ENCODE measurements around the gene EXOC6B.

Gene EXOC6B

GRCh38 chr2:72193723-72194122, 632.1 kb downstream of the EXOC6B start:
- H3K9me3 ChIP-seq (ENCODE audit: insufficient read depth, low read depth, low read length) = no peaks in the 10 kb centered on the region
- no peak overlapping the region for H2BK12ac ChIP-seq (ENCODE audit: low read length)
- H3K4me1 ChIP-seq (ENCODE audit: control insufficient read depth in 1 of 2, insufficient read depth in 2 of 2, low read length in 2 of 2) = no peaks in the 10 kb centered on the region
- H3K27me3 ChIP-seq (ENCODE audit: insufficient read depth, low read length) = no peaks in the 10 kb centered on the region
- H3K4me2 ChIP-seq (ENCODE audit: low read length) = no peak overlapping the region
- H4K12ac ChIP-seq (ENCODE audit: low read depth, low read length) = no peak overlapping the region
- H4K8ac ChIP-seq (ENCODE audit: low read depth, low read length) = no peak overlapping the region
- no peaks in the 10 kb centered on the region for H3K79me2 ChIP-seq (ENCODE audit: control insufficient read depth, insufficient read depth, low read length, poor library complexity)
- no peaks in the 10 kb centered on the region for H3K79me1 ChIP-seq (ENCODE audit: low read length)
- no peak overlapping the region for H2BK5ac ChIP-seq (ENCODE audit: low read depth, low read length, poor library complexity)
- H3K23ac ChIP-seq (ENCODE audit: low read length) = no peak overlapping the region
- no peak overlapping the region for H2AK5ac ChIP-seq (ENCODE audit: low read length)
- H3K14ac ChIP-seq (ENCODE audit: low read length) = no peak overlapping the region
- no peak for DNase-seq
- H3K27ac ChIP-seq (ENCODE audit: low read depth, low read length) = no peak overlapping the region
- no peak overlapping the region for H3K4me3 ChIP-seq (ENCODE audit: low read depth, low read length)
- H2BK120ac ChIP-seq (ENCODE audit: insufficient read depth, low read length, poor library complexity) = no peak overlapping the region
- H4K91ac ChIP-seq (ENCODE audit: low read depth, low read length) = no peak overlapping the region
- H3K36me3 ChIP-seq (ENCODE audit: control insufficient read depth in 1 of 2, insufficient read depth in 2 of 2, low read length in 2 of 2) = no peaks in the 10 kb centered on the region
- H3K4ac ChIP-seq (ENCODE audit: low read depth, low read length) = no peak overlapping the region
- H2AFZ ChIP-seq (ENCODE audit: insufficient read depth, low read length, poor library complexity) = no peak overlapping the region
- H3K9ac ChIP-seq (ENCODE audit: low read length) = no peak overlapping the region
- H3K18ac ChIP-seq (ENCODE audit: low read length) = no peak overlapping the region

- Histone ChIP-seq H3K79me2 (ENCODE audit: control insufficient read depth, insufficient read depth, low read length, poor library complexity) (no peaks in the 10 kb centered on the region), H3K4me1 (ENCODE audit: control insufficient read depth in 1 of 2, insufficient read depth in 2 of 2, low read length in 2 of 2) (no peaks in the 10 kb centered on the region), H3K9ac (ENCODE audit: low read length) (no peak overlapping the region), H2BK120ac (ENCODE audit: insufficient read depth, low read length, poor library complexity) (no peak overlapping the region), H3K27me3 (ENCODE audit: insufficient read depth, low read length) (no peaks in the 10 kb centered on the region), H3K23ac (ENCODE audit: low read length) (no peak overlapping the region), H2AK5ac (ENCODE audit: low read length) (no peak overlapping the region), H4K91ac (ENCODE audit: low read depth, low read length) (no peak overlapping the region), H3K27ac (ENCODE audit: low read depth, low read length) (no peak overlapping the region), H2AFZ (ENCODE audit: insufficient read depth, low read length, poor library complexity) (no peak overlapping the region), H4K12ac (ENCODE audit: low read depth, low read length) (no peak overlapping the region), H3K36me3 (ENCODE audit: control insufficient read depth in 1 of 2, insufficient read depth in 2 of 2, low read length in 2 of 2) (no peaks in the 10 kb centered on the region), H3K18ac (ENCODE audit: low read length) (no peak overlapping the region), H3K4ac (ENCODE audit: low read depth, low read length) (no peak overlapping the region), H3K4me3 (ENCODE audit: low read depth, low read length) (no peak overlapping the region), H3K14ac (ENCODE audit: low read length) (no peak overlapping the region), H2BK5ac (ENCODE audit: low read depth, low read length, poor library complexity) (no peak overlapping the region), H3K4me2 (ENCODE audit: low read length) (no peak overlapping the region), H2BK12ac (ENCODE audit: low read length) (no peak overlapping the region), H3K9me3 (ENCODE audit: insufficient read depth, low read depth, low read length) (peaks cover 6% of the 10 kb centered on the region), H3K79me1 (ENCODE audit: low read length) (no peaks in the 10 kb centered on the region), H4K8ac (ENCODE audit: low read depth, low read length) (no peak overlapping the region)
- no peak for DNase-seq
- WGBS (ENCODE audit: extremely low coverage, insufficient coverage, insufficient read length) = no CpG with 5 or more reads among the region's 1 CpG
Measured at GRCh38 chr2:72191441-72191840, 634.4 kb downstream of the EXOC6B start.

GRCh38 chr2:72185206-72185605, 640.6 kb downstream of the EXOC6B start:
- Histone ChIP-seq H4K91ac (ENCODE audit: low read depth, low read length) (no peak overlapping the region), H2BK5ac (ENCODE audit: low read depth, low read length, poor library complexity) (no peak overlapping the region), H3K14ac (ENCODE audit: low read length) (no peak overlapping the region), H3K9ac (ENCODE audit: low read length) (no peak overlapping the region), H2BK12ac (ENCODE audit: low read length) (no peak overlapping the region), H2AK5ac (ENCODE audit: low read length) (no peak overlapping the region), H3K4me1 (ENCODE audit: control insufficient read depth in 1 of 2, insufficient read depth in 2 of 2, low read length in 2 of 2) (peaks cover 0 to 8% of the 10 kb centered on the region in 2 experiments), H3K27me3 (ENCODE audit: insufficient read depth, low read length) (no peaks in the 10 kb centered on the region), H4K8ac (ENCODE audit: low read depth, low read length) (no peak overlapping the region), H3K36me3 (ENCODE audit: control insufficient read depth in 1 of 2, insufficient read depth in 2 of 2, low read length in 2 of 2) (peaks cover 0 to 3% of the 10 kb centered on the region in 2 experiments), H3K27ac (ENCODE audit: low read depth, low read length) (no peak overlapping the region), H3K79me1 (ENCODE audit: low read length) (no peaks in the 10 kb centered on the region), H2AFZ (ENCODE audit: insufficient read depth, low read length, poor library complexity) (no peak overlapping the region), H3K4me3 (ENCODE audit: low read depth, low read length) (no peak overlapping the region), H3K4me2 (ENCODE audit: low read length) (no peak overlapping the region), H3K23ac (ENCODE audit: low read length) (no peak overlapping the region), H3K79me2 (ENCODE audit: control insufficient read depth, insufficient read depth, low read length, poor library complexity) (no peaks in the 10 kb centered on the region), H2BK120ac (ENCODE audit: insufficient read depth, low read length, poor library complexity) (no peak overlapping the region), H3K4ac (ENCODE audit: low read depth, low read length) (no peak overlapping the region), H4K12ac (ENCODE audit: low read depth, low read length) (no peak overlapping the region), H3K18ac (ENCODE audit: low read length) (no peak overlapping the region), H3K9me3 (ENCODE audit: insufficient read depth, low read depth, low read length) (peaks cover 6% of the 10 kb centered on the region)
- no peak for DNase-seq
- no CpG with 5 or more reads among the region's 1 CpG for WGBS (ENCODE audit: extremely low coverage, insufficient coverage, insufficient read length)

GRCh38 chr2:72183466-72183865, 642.4 kb downstream of the EXOC6B start:
- H3K14ac ChIP-seq (ENCODE audit: low read length) = no peak overlapping the region
- H2BK12ac ChIP-seq (ENCODE audit: low read length) = no peak overlapping the region
- no peak overlapping the region for H2AFZ ChIP-seq (ENCODE audit: insufficient read depth, low read length, poor library complexity)
- H3K4me1 ChIP-seq (ENCODE audit: control insufficient read depth in 1 of 2, insufficient read depth in 2 of 2, low read length in 2 of 2) = peaks cover 0 to 8% of the 10 kb centered on the region in 2 experiments
- no peaks in the 10 kb centered on the region for H3K27me3 ChIP-seq (ENCODE audit: insufficient read depth, low read length)
- no peak overlapping the region for H4K8ac ChIP-seq (ENCODE audit: low read depth, low read length)
- no peak overlapping the region for H2AK5ac ChIP-seq (ENCODE audit: low read length)
- no peak overlapping the region for H2BK120ac ChIP-seq (ENCODE audit: insufficient read depth, low read length, poor library complexity)
- H2BK5ac ChIP-seq (ENCODE audit: low read depth, low read length, poor library complexity) = no peak overlapping the region
- H4K91ac ChIP-seq (ENCODE audit: low read depth, low read length) = no peak overlapping the region
- H3K23ac ChIP-seq (ENCODE audit: low read length) = no peak overlapping the region
- no peak overlapping the region for H3K18ac ChIP-seq (ENCODE audit: low read length)
- H3K79me1 ChIP-seq (ENCODE audit: low read length) = no peaks in the 10 kb centered on the region
- no peak overlapping the region for H3K27ac ChIP-seq (ENCODE audit: low read depth, low read length)
- no peak for DNase-seq
- no peak overlapping the region for H3K4me2 ChIP-seq (ENCODE audit: low read length)
- no peak overlapping the region for H3K4ac ChIP-seq (ENCODE audit: low read depth, low read length)
- H3K4me3 ChIP-seq (ENCODE audit: low read depth, low read length) = no peak overlapping the region
- H3K36me3 ChIP-seq (ENCODE audit: control insufficient read depth in 1 of 2, insufficient read depth in 2 of 2, low read length in 2 of 2) = peaks cover 3 to 7% of the 10 kb centered on the region in 2 experiments
- WGBS (ENCODE audit: extremely low coverage, insufficient coverage, insufficient read length) = no CpG with 5 or more reads among the region's 2 CpGs
- peaks cover 6% of the 10 kb centered on the region for H3K9me3 ChIP-seq (ENCODE audit: insufficient read depth, low read depth, low read length)
- no peaks in the 10 kb centered on the region for H3K79me2 ChIP-seq (ENCODE audit: control insufficient read depth, insufficient read depth, low read length, poor library complexity)
- no peak overlapping the region for H4K12ac ChIP-seq (ENCODE audit: low read depth, low read length)
- no peak overlapping the region for H3K9ac ChIP-seq (ENCODE audit: low read length)
